Measurements from ENCODE around the gene ZNF701. TPM values are rescaled to one million over a fixed set of nuclear protein-coding genes. Genes with fewer than 3 reads are reported as not detected.
"Not testable (repeated sequence)": the region's sequence is repeated elsewhere in the genome, so short reads cannot be mapped to it uniquely, and the experiment has no call there.

Gene ZNF701
- polyA plus RNA-seq, 6 donors from 2014 or later = 16.5 to 31.2 (median 18.6) TPM

DNA sequence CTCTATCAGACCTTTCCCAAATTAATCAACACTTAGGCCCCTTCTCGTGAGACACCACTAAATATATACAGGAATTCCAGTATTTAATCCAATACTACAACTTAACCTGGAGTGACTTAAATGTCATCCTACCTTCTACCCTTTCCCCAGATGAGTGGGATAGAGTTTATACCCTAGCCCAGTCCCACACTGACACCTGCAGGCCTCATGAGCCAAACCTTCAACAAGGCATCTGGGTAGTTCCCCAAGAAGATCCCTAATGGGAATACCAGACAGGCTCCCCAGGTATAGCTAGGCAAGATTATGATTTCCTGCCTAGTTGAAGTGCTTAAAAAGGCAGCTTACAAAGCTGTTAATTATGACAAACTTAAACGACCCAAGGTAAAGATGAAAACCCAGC lies 52.2 kb downstream of the ZNF701 start:
- Mint-ChIP-seq H3K4me1 (peaks cover 14 to 29% (median 18%) of the 10 kb centered on the region in 3 donors), H3K9me3 (peaks cover 0 to 17% (median 1%) of the 10 kb centered on the region in 7 donors), H3K36me3 (peaks cover 6 to 22% of the 10 kb centered on the region in 2 donors), H3K27ac (peak overlapping the region in 4 of 6 donors; percentile 7 to 75 (median 46)), H3K4me3 (no peak overlapping the region), H3K27me3 (no peaks in the 10 kb centered on the region)
- no peak for ATAC-seq (ENCODE audit: low read depth in 2 of 2)
- DNase-seq = no peak

DNA sequence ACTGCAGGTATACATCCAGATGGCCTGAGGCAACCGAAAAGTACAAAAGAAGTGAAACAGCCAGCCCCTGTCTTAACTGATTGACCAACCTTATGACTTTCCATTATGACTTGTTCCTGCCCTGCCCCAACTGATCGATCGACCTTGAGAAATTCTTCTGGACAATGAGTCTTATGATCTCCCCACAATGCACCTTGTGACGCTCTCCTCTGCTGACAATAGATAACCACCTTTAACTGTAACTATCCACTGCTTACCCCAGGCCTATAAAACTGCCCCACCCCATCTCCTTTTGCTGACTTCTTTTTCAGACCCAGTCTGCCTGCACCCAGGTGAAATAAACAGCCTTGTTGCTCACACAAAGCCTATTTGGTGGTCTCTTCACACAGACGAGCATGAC lies 56.8 kb downstream of the ZNF701 start:
- H3K4me1 Mint-ChIP-seq = peaks cover 28 to 36% (median 29%) of the 10 kb centered on the region in 3 donors
- peaks cover 0 to 3% (median 0%) of the 10 kb centered on the region in 7 donors for H3K9me3 Mint-ChIP-seq
- DNase-seq (no peak), ATAC-seq (ENCODE audit: low read depth in 2 of 2) (no peak)
- no peak overlapping the region for H3K27ac Mint-ChIP-seq
- no peaks in the 10 kb centered on the region for H3K27me3 Mint-ChIP-seq
- peaks cover 7 to 30% of the 10 kb centered on the region in 2 donors for H3K36me3 Mint-ChIP-seq
- H3K4me3 Mint-ChIP-seq = no peak overlapping the region

DNA sequence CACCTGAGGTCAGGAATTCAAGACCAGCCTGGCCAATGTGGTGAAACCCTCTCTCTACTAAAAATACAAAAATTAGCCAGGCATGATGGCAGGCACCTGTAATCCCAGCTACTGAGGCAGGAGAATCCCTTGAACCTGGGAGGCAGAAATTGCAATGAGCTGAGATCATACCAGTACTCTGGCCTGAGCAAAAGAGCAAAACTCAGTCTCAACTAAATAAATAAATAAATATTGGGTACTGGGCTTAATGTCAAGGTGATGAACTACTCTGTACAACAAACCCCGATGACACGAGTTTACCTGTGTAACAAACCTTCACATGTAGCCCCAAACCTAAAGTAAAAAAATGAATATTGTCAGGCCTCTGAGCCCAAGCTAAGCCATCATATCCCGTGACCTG lies 57.4 kb downstream of the ZNF701 start:
- Mint-ChIP-seq H3K36me3 (peaks cover 7 to 27% of the 10 kb centered on the region in 2 donors), H3K4me1 (peaks cover 24 to 35% (median 27%) of the 10 kb centered on the region in 3 donors)
- not testable (repeated sequence) for H3K27me3 Mint-ChIP-seq; ATAC-seq (ENCODE audit: low read depth in 2 of 2); H3K4me3 Mint-ChIP-seq; DNase-seq; H3K27ac Mint-ChIP-seq; H3K9me3 Mint-ChIP-seq

DNA sequence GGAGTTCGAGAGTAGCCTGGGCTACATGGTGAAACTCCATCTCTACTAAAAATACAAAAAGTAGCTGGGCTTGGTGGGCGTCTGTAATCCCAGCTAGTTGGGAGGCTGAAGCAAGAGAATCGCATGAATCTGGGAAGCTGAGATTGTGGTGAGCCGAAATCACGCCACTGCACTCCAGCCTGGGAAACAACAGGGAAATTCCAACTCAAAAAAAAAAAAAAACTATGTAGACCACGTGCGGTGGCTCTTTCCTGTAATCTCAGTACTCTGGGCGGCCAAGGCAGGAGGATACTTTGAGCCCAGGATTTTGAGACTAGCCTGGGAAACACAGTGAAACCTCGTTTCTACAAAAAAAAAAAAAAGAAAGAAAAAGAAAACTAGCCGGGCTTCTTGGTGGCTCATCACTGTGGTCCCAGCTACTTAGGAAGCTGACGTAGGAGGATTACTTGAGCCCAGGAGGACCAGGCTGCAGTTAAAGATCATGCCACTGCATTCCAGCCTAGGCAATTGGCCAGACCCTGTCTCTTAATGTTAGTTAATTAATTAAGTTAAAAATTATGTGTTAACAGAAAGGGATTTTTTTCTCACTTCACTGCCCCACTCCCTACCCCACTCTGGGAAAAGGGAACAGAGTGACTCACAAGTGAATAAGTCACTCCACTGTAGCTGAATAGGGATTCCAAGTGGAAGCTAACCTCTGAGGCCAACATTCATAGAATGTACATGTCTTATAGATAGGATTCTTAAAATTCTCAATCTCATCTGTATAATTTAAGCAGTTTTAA lies 65.9 kb downstream of the ZNF701 start:
- H3K27ac Mint-ChIP-seq = peak overlapping the region in 1 of 6 donors; percentile 99
- peaks cover 29 to 53% (median 34%) of the 10 kb centered on the region in 3 donors for H3K4me1 Mint-ChIP-seq
- no peaks in the 10 kb centered on the region for H3K27me3 Mint-ChIP-seq
- H3K4me3 Mint-ChIP-seq = peak overlapping the region in 7 of 8 donors; percentile 56 to 100 (median 97)
- H3K9me3 Mint-ChIP-seq = peaks cover 0 to 15% (median 2%) of the 10 kb centered on the region in 7 donors
- DNase-seq = no peak
- ATAC-seq (ENCODE audit: low read depth in 2 of 2) = no peak
- H3K36me3 Mint-ChIP-seq = peaks cover 8 to 9% of the 10 kb centered on the region in 2 donors

Other genes with a start within 250 kb of the ZNF701 start
- gene ZNF610, start 234.0 kb upstream of the ZNF701 start, polyA plus RNA-seq (ENCODE audit: low read depth in 6 of 6) = 10 to 100 TPM in 1 of 6 donors, 1 to 10 TPM in 5; 1.4 to 10.7 (median 3.3) TPM
- gene ZNF880, start 200.4 kb upstream of the ZNF701 start, polyA plus RNA-seq (ENCODE audit: low read depth in 6 of 6) = 10 to 100 TPM; 45.2 to 74.7 (median 58.4) TPM
- gene ZNF528, start 172.4 kb upstream of the ZNF701 start, polyA plus RNA-seq (ENCODE audit: low read depth in 6 of 6) = 10 to 100 TPM; 11.5 to 17.0 (median 16.1) TPM
- under 1 TPM in 2 of 6 donors, not detected in 4; 0.62 to 0.77 TPM for gene ZNF534, start 141.1 kb upstream of the ZNF701 start, polyA plus RNA-seq (ENCODE audit: low read depth in 6 of 6)
- gene ZNF578, start 116.7 kb upstream of the ZNF701 start, polyA plus RNA-seq (ENCODE audit: low read depth in 6 of 6) = 10 to 100 TPM in 1 of 6 donors, 1 to 10 TPM in 5; 1.5 to 19.0 (median 6.1) TPM
- gene ZNF808, start 42.6 kb upstream of the ZNF701 start, polyA plus RNA-seq (ENCODE audit: low read depth in 6 of 6) = 10 to 100 TPM in 2 of 6 donors, 1 to 10 TPM in 3, not detected in 1; 8.8 to 20.2 (median 9.7) TPM
- gene ZNF83, start 68.1 kb downstream of the ZNF701 start, polyA plus RNA-seq (ENCODE audit: low read depth in 6 of 6) = 10 to 100 TPM in 5 of 6 donors, 1 to 10 TPM in 1; 6.7 to 31.5 (median 14.8) TPM
- 10 to 100 TPM; 14.2 to 53.5 (median 35.9) TPM for gene ZNF611, start 164.8 kb downstream of the ZNF701 start, polyA plus RNA-seq (ENCODE audit: low read depth in 6 of 6)
- 10 to 100 TPM in 4 of 6 donors, 1 to 10 TPM in 2; 8.2 to 21.9 (median 10.6) TPM for gene ZNF600, start 216.5 kb downstream of the ZNF701 start, polyA plus RNA-seq (ENCODE audit: low read depth in 6 of 6)

Data from naive B cell (primary cell).